PFSK-1 (cell line): ENCODE measurements around the gene HDAC11.

Experiments
- FOXP2 ChIP-seq: optimal IDR thresholded peaks from 2 replicates; pipeline ENCODE3; 2011; ENCODE audit warnings: borderline replicate concordance, control low read depth, inconsistent platforms; ENCODE audit not compliant: insufficient read depth; ENCODE audit errors: extremely low read length, extremely low read depth
- POLR2AphosphoS5 ChIP-seq: IDR thresholded peaks from 2 replicates; pipeline ENCODE4 v1.6.1; 2012; ENCODE audit warnings: low read depth, mild to moderate bottlenecking, control low read depth, low read length, moderate library complexity
- REST ChIP-seq, 2 experiments: IDR thresholded peaks; 2 replicates each; pipeline versions ENCODE4 v1.6.1 to v1.8.0; 2011 to 2012; ENCODE audit warnings: low read depth in 2 of 2, low read length in 2 of 2, control low read depth in 1 of 2, inconsistent platforms in 1 of 2, mild to moderate bottlenecking in 1 of 2, moderate library complexity in 1 of 2; ENCODE audit not compliant: insufficient read depth in 1 of 2
- SIN3A ChIP-seq: IDR thresholded peaks from 2 replicates; pipeline ENCODE4 v1.6.1; 2012; ENCODE audit warnings: mild to moderate bottlenecking, low read length, moderate library complexity, borderline replicate concordance; ENCODE audit not compliant: insufficient read depth
- TAF1 ChIP-seq: IDR thresholded peaks from 2 replicates; pipeline ENCODE4 v1.6.1; 2012; ENCODE audit warnings: low read length, control low read depth, borderline replicate concordance; ENCODE audit not compliant: insufficient read depth

The HDAC11 gene

GRCh38 chr3:13472286-13472685 lies 7.8 kb upstream of the HDAC11 start:
- TF ChIP-seq SIN3A: no peak
- TF ChIP-seq TAF1: no peak
- TF ChIP-seq POLR2AphosphoS5: no peak

GRCh38 chr3:13473020-13473419 lies 7.1 kb upstream of the HDAC11 start:
- TF ChIP-seq REST (IDR thresholded peaks at IDR 0.05; ENCODE audit: insufficient read depth in 1 of 2, low read depth in 2 of 2, low read length in 2 of 2): no peak
- no peak for TF ChIP-seq POLR2AphosphoS5
- TF ChIP-seq TAF1: no peak
- no peak for TF ChIP-seq FOXP2
- TF ChIP-seq SIN3A: no peak

- no peak for TF ChIP-seq POLR2AphosphoS5
- no peak for TF ChIP-seq FOXP2
- TF ChIP-seq REST (IDR thresholded peaks at IDR 0.05; ENCODE audit: insufficient read depth in 1 of 2, low read depth in 2 of 2, low read length in 2 of 2): no peak
- no peak for TF ChIP-seq TAF1
- no peak for TF ChIP-seq SIN3A
Observed at GRCh38 chr3:13474021-13474420, 6.1 kb upstream of the HDAC11 start.

- no peak for TF ChIP-seq FOXP2
- TF ChIP-seq TAF1: no peak
- TF ChIP-seq REST (IDR thresholded peaks at IDR 0.05; ENCODE audit: insufficient read depth in 1 of 2, low read depth in 2 of 2, low read length in 2 of 2): no peak
- no peak for TF ChIP-seq POLR2AphosphoS5
- no peak for TF ChIP-seq SIN3A
Observed at GRCh38 chr3:13474776-13475303, 5.3 kb upstream of the HDAC11 start.

- TF ChIP-seq REST (IDR thresholded peaks at IDR 0.05; ENCODE audit: insufficient read depth in 1 of 2, low read depth in 2 of 2, low read length in 2 of 2) (no peak), POLR2AphosphoS5 (no peak), TAF1 (no peak), SIN3A (no peak), FOXP2 (no peak)
Observed at GRCh38 chr3:13475871-13476590, 4.1 kb upstream of the HDAC11 start.
